NCI-H345 (cell line): ENCODE measurements around the gene MZB1.
"Not testable (repeated sequence)": the region's sequence is repeated elsewhere in the genome, so short reads cannot be mapped to it uniquely, and the experiment has no call there.

ENCODE experiments used
- DNase-seq: peaks from one replicate; lab custom pipeline; 2025; lab: John Stamatoyannopoulos, UW

Gene MZB1

DNA sequence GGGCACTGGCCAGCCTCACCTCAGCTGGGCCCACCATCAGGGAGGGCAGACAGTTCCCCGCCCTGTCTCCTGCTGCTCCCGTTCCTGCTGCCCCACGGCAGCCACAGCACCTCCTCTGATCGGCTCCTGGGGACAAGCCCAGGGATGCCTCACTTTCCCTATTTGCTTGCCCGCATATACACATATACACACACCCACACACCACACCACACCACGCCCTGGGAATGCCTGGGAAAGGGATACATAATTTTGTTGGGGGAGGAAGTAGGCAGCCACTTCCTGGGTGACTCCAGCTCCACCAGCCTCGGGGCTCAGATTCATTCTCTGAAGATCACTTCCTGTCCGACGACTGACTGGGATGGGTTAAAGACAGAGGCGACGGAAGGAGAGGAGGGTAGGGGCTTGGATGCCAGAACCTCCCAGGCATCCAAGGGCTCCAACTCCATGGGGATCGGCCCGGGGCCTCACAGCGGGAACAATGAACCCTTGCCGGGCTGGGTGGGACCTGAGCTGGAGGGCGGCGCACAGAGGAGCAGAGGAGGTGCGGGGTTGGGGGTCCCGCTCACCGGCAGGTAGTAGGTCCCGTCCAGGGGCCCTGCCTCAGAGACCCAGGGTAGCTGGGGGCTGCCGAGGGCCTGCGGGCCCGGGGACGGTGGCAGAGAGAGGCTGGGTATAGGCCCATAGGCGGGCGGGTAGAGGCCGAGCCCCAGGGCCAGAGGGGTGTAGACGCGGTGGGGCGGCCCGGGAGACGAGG, 2.0 kb upstream of the MZB1 start:
- DNase-seq, result no peak

DNA sequence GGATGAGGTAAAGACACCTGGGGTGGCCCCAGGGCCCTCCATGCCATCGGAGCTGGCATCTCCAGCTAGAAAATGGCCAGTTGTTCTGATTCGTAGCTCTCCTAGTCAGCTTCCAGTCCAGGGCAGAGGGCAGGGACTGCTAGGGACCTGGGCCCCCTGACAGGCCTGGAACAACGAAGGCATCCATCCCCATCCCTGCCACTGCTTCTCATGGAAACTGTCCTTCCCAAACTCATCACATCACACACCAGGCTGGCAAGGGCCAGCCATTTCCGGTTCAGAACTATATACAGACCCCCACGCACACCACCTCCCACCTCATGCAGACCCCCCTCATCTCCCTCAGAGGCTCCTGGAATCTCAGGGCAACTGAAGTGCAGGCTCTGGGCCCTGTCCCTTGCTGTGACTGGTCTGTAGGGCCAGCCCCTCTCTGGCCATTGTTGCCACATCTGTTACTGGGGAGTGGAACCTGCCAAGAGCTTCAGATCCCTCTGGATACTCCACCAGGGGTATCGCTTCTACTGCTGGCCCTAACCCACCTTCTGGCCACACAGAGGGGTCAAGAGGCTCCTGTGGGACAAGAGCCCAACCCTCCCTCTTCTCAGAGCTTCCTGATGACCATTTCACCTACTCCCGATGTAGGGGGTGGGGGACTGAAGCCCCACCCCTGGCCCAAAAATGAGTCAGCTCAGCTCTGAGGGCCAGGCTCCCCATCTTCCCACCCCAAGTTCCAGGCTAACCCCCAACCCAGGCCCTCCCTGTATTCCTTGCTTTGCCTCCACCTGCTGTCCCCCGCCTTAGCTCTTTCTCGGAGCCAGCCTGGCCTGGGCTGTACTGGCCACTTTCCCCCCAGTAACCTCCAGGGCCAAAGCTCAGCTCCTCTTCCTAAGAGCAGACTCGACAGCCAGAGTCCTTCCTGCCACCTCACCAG, 1.2 kb upstream of the MZB1 start:
- no peak for DNase-seq

DNA sequence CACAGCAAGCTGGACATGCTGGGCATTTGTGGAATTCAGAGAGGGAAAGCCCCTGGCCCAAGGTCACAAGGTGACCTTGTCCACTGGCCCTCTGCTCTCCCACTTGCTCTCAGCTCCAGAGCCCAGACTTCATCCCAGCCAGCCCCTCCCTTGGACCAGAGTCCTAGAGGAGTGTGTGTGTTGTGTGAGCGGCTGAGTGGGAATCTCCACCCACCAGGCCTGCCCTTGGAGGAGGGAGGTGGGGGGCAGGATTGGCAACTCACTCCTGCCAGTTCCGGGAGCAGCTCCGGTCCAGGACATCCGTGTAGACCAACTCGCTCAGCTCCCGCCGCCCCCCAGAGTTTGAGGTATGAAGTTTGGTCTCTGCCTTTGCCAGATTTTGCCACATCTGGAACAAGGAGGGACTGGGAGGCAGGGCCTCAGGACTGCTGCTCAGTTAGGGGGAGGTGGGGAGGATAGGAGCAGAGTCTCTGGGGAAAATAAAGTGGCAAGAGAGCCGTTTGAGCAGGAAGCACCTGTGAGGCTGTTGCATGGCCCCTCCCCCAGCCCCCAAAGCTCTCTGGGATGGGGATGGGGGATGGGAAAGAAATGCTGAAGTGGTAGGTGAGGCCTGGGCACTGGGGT, 1.4 kb downstream of the MZB1 start:
- DNase-seq, result peak; percentile 31

DNA sequence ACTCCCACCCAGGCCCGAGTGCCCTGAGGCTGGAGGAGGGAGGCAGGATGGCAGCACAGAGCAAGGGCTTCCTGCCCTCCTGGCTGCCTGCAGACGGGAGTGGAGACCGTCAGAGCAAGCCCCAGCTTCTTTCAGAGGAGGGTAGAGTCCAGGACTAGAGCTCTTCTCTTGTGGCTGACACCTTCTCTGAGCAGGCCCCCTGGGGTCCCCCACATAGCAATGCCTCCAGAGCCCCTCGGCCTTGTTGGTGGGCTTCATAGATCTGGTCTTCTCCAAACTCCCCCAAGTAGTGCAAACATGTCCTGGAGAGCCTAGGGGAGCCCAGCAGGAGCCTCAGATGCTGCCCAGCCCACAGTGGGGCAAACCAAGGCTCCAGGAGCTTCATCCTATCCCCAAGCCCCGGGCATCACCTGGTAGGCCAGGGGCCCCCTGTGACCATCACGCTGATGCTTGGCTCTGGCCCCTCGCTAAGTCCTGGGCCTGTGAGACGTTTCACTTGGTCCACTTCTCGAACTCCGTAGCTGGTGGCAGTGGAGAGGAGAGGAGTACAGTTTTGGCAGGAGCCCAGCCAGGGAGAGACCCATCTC, 2.0 kb downstream of the MZB1 start:
- DNase-seq, result no peak

DNA sequence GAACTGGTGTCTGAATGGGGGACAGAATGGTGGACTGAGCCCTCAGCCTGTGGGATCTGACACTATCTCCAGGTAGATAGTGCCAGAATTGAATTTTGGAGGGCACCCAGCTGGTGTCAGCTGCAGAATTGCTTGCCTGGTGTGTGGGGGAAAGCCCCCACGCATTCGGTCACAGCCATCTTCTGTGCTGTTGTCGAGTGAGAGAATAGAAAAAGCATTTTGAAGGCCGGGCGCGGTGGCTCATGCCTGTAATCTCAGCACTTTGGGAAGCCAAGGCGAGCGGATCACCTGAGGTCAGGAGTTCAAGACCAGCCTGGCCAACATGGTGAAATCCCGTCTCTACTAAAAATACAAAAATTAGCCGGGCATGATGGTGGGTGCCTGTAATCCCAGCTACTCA, 2.8 kb downstream of the MZB1 start:
- not testable (repeated sequence) for DNase-seq

DNA sequence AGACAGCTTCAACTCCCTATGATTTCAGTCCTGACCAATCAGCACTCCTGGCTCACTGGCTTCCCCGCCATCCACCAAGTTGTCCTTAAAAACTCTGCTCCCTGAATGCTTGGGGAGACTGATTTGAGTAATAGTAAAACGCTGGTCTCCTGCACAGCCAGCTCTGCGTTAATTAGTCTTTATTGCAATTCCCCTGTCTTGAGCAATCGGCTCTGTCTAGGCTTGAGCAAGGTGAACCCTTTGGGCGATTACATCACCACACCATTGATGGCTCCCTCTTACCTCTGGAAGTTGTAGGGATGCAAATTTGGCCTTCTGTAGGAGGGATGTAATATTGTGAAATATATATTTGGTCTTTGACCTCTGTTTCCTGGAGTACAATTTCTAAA, 3.7 kb downstream of the MZB1 start:
- DNase-seq, result no peak

DNA sequence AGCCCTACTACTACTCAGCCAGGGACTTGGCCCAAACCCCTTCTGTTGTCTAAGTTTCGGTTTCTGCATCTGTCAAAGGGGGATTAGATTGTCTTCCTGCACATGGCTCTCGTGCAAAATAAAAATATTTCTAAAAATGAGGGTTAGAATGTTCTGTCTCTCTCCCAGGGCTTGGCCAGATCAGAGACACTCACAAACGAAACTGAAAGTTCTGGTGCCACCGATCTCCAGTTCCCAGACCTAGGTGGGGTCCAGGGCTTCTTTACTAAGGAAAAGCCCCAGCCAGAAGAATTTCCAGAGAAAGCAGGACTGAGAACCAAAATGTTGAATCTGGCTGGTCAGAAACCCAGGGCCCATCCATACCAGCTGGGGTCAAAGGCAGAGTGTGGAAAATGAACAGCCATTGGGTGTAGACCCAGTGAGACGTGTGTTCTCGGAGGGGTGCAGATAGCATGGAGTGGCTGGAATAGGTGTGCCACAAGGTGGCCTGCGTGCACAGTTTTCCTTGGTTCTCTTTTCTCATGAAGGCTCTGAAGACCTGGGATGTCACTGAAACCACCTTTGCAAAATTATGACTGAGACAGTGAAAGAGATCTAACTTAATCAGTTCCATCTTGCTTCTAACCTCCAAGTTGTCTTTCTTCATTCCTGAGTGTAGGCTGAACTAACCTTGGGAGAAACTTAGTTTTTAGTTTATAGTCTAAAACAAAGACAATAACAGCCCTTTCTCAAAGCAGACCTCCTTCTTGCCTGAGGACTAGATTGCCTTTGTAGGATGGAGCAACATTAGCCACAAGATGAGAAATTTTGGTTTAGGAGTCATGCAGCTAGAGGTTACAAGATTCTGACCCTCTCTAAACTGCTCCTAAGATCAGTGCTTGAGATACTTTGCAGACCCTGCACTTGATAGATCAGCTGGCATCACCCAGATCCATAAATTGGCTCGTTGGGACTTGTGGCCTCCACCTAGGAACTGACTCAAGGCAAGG, 4.4 kb downstream of the MZB1 start:
- DNase-seq, result no peak

DNA sequence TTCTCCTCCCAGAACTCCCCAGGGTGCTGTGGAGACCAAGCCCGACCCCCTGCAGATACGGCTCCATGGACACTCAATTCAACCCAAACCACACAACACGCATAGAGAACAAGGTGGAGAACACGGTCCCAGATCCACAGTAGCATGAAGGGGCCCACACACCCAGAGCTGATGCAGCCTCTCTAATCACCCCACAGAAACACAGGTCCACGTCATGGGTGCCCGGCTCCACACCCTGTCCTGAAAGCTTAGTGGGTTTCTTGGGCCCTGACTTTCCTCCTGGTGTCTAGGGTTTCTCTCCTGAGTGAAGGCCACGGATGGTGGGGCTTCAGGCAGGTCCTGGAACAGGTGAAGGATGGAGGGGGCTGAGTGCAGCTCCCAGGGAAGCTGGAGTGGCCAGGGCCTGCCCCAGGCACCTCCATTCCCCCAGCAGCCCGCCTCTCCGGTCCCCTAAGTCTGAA, 5.1 kb downstream of the MZB1 start:
- DNase-seq, result no peak

DNA sequence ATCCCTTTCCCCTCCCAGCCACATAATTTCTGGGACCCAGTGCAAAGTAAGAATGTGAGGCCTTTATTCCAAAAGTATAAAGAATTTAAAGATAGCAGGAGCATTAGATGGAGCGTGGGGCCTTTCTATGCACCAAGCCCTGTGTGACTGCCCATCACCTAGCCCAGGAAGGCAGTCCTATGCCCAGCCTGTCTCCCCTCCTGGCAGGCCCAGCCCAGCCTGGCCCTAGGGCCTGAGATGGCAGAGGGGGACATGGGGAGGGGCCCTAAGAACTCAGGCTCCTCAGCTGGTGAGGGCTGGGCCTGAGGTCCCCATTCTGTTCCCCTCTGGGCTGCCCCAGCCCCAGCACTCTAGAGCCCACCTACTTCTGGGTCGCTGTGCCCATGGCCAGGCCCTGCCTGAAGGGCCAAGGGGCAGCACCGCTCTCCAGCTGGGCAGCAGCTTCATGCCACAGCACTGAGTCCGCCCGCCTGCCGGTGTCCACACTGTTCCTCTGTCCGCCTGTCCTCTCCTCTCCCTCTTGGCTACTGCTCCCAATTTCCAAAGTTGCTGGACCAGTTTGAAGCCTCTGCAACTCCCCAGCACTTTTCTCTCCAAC, 5.6 kb downstream of the MZB1 start:
- DNase-seq, result no peak

DNA sequence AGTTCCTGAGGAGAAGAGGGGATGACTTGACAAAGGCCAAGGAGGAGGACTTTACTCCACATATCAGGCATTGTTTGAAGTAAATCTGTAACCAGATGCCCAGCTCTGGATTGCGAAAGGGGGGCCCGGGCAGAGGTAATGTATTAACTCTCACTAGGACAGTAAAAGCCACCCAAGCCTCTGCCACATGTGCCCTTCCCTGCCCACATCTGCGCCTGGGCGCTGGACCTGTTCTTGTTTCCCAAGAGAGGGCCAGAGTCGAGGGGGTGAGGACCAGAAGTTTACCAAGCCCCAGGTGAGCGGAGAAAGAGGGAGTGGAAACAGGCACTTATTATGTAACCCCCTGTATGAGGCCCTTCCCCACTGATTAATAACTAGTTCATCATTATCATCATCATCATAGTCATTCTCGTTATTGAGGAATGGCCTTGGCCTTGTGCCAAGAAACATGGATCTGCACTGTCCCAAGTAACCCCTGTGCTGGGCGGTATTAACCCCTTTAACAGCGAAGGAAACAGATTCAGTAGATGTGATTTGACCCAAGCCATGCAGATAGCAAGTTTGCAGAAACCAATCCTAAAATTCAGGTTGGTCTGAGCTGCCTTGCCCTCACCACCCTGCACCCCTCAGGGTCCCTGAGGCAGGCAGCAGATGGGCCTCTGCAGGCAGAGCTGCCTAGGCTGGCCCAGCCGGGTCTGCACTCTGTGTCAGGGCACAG, 6.3 kb downstream of the MZB1 start, which contains the start of gene SLC23A1:
Gene SLC23A1 (minus strand): TSS at position 23 of the 718 bp plus-strand sequence. CDS start 44 bp downstream, outside the sequence.
- no peak for DNase-seq

DNA sequence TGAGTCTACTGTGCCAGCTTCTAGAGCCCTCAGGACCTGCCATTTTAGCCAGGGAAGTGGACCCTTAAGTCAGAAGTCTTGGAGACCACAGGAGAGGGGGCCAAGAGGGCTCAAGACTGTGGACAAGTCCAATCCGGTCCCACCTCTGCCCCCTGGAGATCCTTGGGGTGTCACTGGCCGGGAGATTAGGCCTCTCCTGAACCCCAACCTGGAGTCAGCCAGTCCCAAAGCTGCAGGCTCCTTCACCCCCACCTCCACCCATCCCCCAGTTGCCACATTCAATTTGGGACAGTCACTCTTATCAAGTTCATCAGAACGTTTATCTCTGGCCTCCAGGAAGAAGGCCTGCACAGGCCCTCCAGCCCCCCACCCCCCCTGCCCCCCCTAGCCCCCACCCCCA, 6.9 kb downstream of the MZB1 start:
- no peak for DNase-seq

DNA sequence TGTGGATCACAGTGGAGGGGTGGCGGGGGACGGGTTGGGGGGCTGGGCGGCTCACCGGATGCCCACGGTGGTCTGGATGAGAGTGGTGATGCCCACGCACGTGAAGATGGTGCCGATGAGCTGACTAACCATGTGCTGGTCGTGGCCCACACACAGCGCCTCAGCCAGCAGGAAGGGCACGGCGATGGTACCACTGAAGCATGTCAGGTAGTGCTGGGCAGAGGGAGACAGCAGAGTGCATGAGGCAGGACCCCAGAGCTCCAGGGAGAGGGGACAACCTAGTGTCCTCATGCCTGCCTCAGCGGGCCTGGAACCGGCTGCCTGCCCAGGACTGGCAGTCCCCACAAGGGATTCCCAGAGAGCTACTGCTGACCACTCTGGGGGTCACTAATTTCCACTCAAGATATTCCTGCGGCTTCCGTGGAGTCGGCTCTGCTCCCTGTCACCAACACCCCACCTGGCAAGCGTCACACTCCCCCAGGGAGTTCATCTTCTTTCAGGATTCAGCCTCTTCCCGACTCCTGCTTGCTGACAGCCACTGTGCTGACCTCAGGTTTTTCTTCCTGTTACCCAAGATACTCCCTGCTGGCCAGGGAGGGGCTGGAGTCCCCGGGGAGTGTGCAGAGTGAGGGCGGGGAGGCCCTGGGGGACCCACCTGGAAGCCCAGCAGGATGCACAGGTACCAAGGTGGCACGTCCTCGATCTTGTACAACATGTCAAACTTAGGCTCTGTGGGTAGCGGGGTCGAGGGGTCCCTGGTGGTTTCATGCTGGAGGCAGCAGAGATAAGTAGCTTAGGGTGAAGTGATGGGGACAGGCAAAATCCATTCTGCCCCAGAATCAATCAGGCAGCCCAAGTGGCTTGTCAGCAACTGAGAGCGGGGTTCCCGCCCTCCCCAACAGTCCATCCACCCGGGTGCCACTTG, 7.6 kb downstream of the MZB1 start:
- DNase-seq, result no peak

DNA sequence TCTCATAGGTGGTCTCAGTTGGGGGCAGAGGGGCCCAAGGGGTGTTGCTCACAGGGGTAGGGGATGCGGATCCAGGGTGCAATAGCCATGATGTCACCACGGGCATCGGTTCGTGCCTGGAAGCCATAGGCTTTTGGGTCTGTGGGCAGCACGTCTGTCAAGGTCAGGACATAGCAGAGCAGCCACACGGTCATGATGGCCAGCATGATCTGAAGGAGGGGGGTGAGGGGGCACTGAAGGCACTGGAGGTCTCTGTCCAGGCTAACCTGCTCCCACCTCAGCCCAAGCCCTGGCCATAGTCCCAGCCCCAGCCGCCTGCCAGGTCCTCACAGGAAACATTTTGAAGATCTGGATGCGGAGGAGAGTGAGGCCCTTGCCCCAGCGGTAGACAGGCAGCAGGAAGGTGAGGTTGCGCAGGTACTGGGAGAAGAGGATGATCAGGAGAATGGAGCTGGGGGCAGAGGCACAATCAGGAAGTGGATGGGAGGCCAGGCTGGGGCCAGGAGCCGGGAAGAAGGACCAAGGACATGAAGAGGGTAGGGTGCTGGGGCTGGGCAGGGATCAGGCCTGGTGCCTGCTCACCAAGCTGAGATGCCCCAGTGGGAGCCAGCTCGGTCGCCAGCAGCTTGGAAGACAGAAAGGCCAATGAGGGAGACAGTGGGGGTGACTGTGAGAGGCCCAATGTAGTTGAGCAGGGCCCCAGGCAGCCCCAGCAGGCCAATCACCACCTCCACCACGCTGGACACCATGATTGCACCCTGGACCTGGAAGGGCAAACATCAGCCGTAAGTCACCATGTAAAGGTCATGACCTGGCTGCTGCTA, 9.9 kb downstream of the MZB1 start:
- no peak for DNase-seq

DNA sequence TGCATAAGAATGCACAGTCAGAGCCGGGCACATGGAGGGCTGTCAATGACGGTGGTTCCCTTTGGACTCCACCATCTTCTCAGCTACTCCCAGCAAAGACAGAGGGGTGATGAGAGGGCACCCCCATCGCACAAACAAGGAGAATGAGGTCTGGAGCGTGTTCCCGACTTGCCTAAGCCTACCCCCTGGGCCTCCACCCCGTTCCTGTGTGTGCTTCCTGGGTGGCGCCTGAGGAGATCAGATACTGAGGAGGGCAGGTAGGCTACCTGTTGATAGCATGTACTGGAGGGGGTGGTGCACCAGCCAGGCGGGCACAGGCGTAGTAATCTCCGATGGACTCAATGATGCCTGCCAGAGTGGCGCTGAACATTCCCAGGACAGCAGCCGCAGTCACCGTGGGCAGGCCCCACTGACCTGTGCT, 10.8 kb downstream of the MZB1 start:
- DNase-seq, result no peak

DNA sequence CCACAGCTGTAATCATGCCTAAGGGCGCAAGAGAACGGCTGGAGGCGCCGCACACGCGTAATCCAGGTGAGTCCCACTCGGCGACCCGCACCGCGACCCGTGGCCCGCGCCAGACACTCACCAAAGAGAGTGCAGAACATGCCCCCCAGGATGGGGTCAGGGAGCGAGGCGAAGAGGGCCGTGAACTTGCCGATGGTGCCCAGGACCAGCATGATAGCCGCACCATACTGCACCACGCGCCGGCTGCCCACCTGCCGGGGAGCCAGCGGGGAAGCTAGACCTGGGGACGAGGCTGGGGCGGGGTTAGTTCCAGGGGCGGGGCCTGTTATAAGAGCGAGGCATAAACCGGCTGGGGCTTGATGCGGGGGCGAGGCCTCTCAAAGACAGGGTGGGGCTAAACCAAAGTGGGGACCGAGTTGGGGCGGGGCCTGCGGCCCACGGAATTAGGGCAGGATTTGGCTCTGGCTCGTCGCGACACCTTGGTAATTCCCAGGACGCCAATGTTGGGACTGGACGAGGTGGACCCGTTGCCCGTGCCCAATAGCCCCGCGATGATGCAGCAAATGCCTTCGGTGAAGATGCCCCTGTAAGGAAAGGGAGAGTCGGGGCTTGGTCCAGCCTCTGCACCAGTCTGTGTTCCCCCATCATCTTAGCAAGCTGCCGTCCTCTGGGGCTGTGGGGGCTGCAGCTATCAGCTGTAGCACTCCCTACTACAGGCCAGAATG, 11.4 kb downstream of the MZB1 start:
- DNase-seq, result no peak

DNA sequence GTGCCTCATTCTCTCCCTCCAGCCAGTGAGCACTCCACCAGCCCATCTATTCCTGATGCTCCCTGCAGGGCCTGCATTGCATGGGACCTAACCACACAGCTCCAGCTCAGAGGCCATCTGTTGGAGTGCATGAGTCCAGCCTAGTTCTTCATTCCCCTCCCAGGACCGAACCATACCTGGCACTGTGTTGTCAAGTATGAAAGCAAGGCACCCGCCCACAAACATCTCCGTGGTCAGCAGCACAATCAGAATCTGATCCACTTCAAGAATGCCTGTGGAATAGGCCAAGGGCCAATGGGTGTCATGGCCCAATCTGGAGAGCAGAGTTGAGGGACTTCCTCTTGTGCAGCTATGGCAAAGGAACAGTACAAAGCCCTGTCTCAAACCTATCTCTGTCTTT, 12.5 kb downstream of the MZB1 start:
- no peak for DNase-seq

DNA sequence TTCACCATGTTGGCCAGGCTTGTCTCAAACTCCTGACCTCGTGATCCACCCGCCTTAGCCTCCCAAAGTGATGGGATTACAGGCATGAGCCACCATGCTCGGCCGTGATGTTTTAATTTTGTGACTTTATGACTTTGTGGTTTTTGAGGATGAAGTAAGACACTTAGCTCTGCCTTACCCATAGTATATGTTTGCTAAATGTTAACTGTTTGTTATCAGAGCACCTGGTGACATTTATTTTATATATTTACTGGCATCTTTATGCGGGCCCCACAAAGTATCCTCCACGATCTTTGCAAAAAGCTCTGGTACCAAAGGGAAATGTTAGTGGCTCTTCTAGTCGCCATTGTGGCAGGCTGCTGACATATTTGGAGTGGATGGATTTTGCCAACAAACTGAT, 13.3 kb downstream of the MZB1 start:
- DNase-seq, result no peak
